CD4-positive, alpha-beta T cell treated with Interleukin-4 for 4 hours (primary cell): Measurements from ENCODE around the gene PPIB.
A peak's percentile ranks its signal among the peaks of the same experiment; 100 is the strongest.

Experiments used
- DNase-seq: peaks from one replicate; pipeline ENCODE4 v3.0.0-alpha.2; 2020

The PPIB gene

GRCh38 chr15:64162869-64163658 is at the start of gene PPIB:
TSS of gene PPIB (minus strand) at chr15:64163022. CDS start at chr15:64162986, 36 bp downstream.
- DNase-seq: peak; percentile 98

DNA sequence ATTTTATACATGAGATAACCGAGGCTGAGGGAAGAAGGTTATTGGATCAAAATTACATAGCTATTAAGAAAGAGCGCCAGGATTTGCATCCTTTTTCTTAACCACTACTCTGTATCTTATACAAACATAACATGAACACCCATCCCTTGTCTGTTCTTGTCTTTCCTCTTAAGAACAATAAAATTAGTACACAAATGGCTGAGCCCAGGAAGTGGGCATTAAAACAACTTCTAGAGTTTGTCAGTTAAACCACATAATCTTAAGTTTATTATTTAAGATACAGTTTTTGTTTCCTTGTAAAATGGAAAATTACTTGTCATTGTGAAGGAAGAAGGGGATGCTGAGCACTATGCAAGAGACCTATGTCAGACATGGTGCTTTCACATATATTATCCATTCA is 48.9 kb upstream of the PPIB start:
- no peak for DNase-seq

DNA sequence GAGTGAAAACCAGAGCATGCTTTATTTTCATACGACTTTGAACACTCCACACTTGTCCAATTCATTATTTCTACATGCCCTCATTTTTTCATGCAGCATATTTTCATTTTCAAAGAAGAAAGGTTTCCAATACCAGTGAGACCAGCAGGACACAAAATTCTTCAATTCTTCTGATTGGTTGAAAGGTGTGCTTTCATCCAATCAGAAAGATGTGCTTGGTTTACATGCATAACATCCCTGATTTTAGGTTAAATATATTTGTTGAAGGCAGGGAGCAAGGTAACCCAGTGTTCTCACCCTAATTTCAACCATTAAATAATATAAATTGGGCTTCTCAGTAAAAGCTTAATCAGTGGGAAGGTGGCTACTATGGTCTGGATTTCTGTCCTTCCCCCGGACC is 47.5 kb upstream of the PPIB start:
- no peak for DNase-seq

DNA sequence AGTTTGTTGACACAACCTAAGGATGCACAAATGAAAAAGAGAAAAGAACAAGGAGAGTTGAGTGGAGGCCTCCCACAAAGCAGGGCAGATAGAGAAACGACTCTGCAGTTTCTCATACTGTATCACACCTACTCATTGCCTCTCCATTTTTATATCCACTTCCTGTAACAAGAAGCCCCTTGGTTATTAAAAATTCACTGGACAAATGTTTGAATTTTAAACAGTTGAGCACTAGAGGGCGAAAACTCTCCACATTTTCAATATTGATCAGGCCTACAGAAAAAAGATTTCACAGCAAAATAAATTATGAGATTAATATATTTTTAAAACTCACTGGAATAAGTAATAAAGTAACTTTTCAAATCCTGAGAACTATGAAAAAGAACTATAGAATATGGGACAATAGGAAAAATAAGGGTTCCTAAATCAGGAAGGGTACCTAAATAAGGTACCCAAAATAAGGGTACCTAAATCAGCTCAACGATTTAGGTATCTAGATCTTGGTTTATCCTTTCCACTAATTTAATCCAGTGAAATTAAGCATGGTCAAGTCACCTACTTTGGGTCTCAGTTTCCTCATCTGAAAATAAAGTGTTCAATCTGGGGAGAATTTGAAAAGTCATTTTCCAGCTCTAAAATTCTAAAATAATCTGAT is 47.0 kb upstream of the PPIB start:
- DNase-seq: peak; percentile 27

- DNase-seq: no peak
Observed at GRCh38 chr15:64205202-64205601, 42.4 kb upstream of the PPIB start.

GRCh38 chr15:64197425-64197824 is 34.6 kb upstream of the PPIB start:
- DNase-seq: no peak

GRCh38 chr15:64193971-64194370 is 31.1 kb upstream of the PPIB start:
- no peak for DNase-seq

DNA sequence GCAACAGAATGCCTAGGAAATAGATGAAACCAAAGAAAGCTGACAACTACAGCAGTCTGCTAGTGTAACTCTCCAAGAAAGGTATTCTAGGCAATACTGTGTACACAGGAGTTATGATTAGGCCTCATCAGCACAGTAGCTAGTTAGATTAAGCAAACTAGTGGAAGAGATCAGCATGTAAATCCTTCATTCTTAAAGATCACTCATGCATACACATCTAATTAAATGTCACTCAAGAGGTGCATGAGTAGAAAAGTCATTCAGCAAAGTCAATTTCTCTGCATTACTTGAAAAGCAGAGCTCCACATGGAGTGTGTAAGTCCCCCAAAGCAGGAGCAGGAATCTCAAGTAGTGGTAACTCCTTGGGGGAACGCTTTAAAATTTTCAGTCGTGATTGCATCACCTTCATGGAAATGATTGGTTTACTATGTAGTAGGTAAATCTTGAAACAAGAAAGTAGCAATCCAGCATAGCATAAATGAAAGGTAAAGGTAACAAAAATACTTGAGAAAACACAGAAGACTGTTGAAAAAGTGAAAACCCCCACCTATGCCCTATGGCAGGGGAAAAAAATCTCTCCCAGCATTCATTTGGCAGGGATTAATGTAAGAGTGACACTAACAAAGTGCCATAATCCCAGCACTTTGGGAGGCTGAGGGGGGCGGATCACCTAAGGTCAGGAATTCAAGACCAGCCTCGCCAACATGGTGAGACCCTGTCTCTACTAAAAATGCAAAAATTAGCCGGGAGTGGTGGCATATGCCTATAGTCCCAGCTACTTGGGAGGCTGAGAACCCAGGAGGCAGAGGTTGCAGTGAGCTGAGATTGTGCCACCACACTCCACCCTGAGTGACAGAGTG is 29.4 kb upstream of the PPIB start:
- no peak for DNase-seq

DNA sequence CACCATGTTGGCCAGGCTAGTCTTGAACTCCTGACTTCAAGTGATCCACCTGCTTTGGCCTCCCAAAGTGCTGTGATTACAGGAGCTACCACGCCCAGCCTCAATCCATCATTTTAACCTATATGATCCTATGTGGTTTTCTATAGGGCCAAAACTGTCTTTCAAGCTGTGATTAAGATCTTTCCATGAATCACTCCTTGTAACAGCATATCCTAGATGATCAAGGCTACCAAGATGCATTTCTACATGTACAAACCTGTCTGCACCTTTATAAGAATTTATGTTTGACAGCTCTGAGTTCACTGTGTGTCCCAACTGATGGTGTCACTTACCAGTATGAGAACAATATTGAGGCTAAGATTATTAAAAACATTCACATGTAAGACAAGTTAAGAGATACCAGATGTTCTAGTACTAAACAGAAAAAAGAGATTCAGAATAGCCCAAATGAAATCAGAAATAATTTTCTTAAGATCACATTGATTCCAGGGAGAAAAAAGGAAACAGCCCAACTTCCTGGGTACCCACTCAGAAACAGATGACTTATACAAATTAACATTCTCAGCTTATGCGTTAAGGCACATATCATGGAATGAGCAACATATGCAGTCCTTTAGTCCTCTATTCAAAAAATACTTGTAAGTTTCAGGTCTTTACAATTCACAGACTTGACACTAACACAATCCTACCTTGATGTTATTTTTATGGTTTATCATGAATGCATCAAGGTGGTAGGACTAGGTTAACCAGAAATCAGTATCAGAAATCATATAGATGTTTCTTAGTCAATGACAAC is 24.8 kb upstream of the PPIB start:
- no peak for DNase-seq

DNA sequence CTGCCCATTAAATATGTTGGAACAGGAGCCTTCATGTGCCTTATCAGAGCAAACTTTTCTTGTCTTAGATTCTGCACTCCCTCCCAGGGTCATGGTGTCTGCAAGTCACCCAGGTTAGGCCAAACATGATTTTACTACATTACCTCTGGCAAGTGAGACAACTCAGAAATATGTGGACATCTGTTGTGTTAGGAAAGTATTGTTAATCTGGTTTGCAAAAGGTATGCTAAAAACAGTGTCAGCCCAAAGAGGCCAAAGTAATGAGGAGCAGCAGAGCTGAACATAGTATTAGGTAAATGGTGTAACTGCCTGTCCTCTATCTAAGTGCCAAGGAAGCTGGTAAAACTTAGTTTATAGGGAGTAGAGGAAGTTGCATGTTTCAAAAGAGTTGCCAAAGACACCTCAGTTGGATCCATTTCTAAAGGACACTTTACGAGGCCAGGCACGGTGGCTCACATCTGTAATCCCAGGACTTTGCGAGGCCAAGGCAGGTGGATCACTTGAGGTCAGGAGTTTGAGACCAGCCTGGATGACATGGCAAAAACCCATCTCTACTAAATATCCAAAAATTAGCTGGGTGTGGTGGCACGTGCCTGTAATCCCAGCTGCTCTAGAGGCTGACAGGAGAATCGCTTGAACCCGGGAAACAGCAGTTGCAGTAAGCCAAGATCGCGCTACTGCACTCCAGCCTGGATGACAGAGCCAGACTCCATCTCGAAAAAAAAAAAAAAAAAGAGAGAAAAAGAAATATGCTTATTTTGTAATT is 22.5 kb upstream of the PPIB start:
- DNase-seq: no peak

- DNase-seq: no peak
Observed at GRCh38 chr15:64182859-64183370, 20.1 kb upstream of the PPIB start.

DNA sequence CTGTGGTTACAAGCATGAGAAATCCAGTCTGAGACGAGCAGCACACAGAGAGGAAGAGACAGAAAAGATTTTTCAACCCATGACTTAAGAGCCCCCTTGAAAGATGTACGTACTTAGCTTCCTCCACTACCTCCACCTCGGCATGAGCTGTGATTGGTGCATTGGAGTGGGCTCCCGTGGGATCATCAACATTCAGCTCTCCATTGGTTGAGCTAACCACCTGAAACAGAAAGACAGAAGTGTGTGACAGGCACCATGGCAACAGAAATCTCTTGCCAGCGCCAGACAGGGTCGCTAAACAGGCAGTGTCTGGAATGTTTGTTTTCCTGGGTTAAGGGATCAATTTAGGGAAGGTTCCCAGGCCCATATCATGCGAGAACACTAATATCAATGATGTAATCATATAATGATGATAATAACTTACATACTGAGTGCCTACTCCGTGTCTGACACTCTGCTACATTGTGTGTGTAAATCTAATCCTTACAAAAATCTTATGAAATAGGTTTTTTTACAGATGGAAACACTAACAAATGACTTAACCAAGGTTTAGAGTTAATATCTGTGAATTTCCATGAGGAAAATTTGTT is 17.5 kb upstream of the PPIB start:
- DNase-seq: no peak

- DNase-seq: no peak
Observed at GRCh38 chr15:64166102-64166890, 3.5 kb upstream of the PPIB start.

DNA sequence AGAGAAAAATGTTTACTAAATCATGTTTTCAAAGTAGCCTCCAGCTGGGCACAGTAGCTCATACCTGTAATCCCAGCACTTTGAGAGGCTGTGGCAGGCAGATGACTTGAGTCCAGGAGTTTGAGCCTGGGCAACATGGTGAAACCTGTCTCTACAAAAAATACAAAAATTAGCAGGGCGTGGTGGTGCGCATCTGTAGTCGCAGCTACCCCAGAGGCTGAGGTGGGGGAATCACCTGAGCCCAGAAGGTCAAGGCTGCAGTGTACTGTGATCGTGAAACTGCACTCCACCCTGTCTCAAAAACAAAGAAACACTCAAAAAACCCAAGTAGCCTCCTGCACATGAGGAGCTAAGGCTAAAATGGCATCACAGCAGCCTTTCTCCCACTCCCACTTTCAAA is 1.6 kb upstream of the PPIB start:
- no peak for DNase-seq

- no peak for DNase-seq
Observed at GRCh38 chr15:64163659-64164362, 989 bp upstream of the PPIB start.

- no peak for DNase-seq
Observed at GRCh38 chr15:64162478-64162868, 349 bp downstream of the PPIB start.

DNA sequence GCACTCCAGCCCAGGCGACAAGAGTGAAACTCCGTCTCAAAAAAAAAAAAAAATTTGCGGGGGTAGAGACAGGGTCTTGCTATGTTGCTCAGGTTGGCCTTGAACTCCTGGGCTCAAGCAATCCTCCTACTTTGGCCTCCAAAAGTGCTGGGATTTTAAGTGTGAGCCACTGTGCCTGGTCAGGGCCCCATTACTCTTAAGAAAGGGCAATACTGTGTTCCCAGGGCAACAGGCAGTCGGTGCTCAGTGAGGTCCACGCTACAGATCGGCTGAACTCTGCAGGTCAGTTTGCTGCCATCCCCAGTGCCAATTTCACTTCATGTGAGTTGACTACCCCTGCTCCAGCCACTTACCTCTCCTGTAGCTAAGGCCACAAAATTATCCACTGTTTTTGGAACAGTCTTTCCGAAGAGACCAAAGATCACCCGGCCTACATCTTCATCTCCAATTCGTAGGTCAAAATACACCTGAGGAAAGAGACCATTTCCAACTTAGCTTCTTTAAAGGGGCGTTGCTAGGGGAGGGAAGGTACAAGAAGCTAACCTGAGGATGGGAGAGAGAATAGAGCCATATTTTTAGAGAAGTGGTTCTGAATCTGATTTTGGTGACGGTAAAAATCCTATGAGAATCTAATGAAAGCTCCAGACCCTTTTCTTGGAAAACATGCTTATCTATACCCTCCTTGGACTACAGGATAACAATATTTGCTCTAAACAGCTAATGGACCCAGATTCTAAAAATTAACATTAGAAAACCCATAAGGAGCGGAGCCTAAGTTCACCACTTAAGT is 939 bp downstream of the PPIB start:
- DNase-seq: no peak

DNA sequence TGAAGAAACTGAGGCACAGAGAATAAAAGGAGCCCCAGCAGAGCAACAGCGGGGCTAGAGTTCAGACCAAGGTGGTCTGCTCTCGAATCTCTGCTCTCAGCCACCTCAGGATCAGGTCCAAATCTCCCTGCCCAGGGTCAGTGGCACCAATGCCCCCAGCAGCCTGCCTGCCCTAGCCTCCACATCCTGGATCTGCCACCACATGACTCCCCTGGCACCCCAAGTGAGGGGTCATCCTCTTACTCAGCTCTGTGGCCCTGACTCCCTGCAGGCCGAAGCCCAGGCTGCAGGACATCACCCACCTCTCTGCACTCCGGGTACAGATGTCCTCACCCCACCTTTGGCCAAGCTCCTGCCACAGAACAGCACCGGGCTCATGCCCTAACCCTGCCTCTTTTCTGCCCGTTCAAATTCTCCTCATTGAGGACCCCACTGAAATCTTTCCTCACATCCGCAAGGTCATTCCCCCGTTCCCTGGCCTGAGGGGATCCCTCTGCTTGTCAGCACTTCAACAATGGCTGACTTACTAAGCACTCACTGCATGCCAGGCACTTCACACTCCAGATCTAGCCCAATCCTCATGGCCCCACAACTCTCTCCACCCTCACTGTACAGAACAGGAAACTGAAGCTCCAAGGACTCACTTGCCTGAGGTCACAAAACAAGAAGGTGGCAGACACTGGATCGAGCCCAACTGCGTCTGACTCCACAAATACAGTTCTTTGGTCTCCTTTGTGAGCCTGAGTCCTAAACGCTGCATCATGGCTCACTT is 4.3 kb downstream of the PPIB start:
- DNase-seq: no peak
